NCI-H526 treated with DMSO at 0.1 percent for 48 hours (cell line): Measurements from ENCODE around the gene SAYSD1.

Experiments
- DNase-seq: peaks from one replicate; lab custom pipeline; 2025; lab: John Stamatoyannopoulos, UW

The SAYSD1 gene

DNA sequence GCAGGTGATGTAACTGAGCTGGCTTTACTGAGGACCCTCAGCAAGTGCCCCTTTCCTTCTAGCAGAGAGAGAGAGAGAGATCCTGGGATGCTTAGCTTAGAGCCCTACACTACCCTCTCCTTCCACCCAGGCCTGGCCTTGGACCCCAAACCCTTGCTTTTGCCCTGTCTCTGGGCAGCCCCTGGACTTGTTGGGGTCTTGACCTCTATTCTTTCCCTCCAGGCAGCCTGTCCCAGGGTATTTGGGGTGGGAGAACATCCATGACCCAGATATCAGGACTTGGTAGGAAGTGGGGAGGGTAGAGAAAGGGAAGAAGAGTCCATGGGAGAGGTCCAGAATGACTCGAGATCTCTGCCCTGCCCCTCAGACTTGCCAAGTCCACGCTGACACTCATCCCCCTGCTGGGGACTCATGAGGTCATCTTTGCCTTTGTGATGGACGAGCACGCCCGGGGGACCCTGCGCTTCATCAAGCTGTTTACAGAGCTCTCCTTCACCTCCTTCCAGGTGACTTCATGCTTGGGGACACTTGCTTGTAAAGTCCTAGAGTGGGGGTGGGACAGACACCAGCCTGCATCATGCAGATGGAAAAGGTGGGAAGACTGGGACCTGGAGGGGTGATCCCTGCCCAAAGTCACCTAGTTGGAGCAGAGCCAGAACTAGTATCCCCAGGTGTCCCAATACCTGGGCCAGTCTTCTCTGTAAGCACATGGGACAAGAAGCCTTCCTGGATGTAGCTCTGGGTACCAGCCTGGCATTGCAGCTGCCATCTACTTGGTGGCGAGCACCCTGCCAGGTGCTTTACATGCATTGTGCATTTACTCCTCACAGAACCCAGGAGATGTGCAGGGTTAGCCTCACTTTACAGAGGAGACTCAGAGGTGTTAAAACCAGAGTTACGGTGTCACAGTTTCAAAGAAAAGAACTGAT, 35.5 kb downstream of the SAYSD1 start:
- no peak for DNase-seq

DNA sequence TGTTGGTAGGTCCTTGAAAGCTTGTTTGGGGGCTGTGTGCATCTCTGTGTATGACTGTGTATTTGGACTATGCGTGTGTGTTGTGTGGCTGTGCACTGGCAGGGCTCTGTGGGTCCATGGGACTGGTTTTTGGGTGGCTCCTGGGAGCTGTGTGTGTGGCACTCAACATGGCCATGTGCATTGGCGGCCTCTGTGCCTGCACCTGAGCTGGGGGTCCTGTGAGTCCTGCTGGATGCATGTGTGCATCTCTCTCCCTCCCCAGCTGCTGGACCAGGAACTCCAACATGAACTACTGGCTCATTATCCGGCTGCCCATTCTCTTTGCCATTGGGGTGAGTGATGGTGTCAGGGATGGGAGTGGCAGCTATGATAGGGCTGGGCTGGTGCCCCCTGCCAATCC, 36.3 kb downstream of the SAYSD1 start:
- no peak for DNase-seq

- DNase-seq: no peak
These were observed 36.9 kb downstream of the SAYSD1 start for GRCh38 chr6:39077882-39078594.

- no peak for DNase-seq
These were observed 38.1 kb downstream of the SAYSD1 start for GRCh38 chr6:39076623-39077535.

GRCh38 chr6:39075807-39076622, 39.0 kb downstream of the SAYSD1 start:
- DNase-seq: no peak

DNA sequence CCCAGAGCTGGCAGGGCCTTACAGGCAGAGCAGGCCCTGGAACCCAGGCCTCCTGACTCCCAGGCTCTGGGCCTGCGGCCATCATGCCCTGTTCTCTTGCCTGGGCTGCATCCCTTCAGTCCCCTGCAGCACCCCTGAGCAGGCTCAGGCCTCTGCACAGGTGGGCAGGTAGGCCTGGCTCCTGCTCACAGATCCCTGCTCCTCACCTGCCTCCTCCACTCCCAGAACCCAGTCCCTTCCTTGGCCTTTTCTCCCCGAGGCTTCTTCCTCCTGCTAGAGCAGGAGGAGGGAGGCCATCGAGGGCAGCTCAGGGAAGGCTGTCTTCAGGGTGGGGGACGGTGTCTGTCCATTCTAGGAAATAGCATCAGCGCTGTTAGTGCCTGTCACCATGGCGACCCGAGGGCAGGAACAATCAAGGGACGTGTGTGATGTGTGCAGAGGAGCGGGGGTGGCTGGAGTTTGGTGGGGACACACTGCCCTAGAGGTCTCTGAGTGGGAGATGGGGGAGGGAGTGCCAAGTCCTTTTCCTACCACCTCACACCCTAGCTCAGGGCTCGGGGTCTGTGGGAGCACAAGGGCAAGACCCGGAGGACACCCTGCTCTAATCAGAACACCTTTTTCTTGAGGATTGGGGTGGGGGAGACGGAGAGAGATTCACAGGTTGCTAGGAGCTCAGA, 39.8 kb downstream of the SAYSD1 start:
- no peak for DNase-seq

- DNase-seq: no peak
These were observed 40.5 kb downstream of the SAYSD1 start for GRCh38 chr6:39074486-39074885.

DNA sequence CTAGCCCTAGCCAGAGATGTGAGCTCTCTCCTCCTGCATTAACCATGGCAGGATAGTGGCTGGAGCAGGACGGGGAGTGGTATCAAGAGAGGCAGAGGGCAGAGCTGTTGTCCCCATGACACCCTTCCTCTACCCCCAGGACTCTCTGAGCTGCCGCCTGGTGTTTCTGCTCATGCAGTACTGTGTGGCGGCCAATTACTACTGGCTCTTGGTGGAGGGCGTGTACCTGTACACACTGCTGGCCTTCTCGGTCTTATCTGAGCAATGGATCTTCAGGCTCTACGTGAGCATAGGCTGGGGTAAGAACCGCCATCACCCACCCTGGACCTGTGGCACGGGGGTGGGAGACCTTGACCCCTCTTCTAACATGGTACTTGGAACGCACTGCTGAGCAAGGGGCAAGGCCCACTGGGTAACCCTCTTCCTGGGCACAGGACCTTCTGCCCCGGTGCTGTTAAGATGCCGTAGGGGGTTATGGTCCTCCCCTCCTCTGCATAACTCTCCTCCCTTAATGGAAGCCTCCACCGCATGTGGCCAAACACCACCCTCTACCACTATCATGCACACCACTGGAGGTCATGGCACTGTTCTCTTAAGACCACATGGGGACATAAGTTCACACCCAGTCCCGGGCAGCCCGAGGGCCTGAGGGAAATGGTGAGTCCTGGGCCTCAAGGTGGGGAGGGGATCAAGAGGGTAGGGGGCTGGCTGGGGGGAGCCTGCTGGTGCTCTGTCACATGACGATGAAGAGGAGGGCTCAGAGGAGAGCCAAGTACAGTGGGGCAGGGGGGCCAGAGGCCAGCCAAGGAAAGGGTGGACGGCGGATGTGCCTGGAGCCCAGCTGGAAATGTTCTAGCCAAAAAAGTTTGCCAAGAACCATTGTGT, 41.3 kb downstream of the SAYSD1 start:
- DNase-seq: no peak

GRCh38 chr6:39072830-39073229, 42.2 kb downstream of the SAYSD1 start:
- no peak for DNase-seq

DNA sequence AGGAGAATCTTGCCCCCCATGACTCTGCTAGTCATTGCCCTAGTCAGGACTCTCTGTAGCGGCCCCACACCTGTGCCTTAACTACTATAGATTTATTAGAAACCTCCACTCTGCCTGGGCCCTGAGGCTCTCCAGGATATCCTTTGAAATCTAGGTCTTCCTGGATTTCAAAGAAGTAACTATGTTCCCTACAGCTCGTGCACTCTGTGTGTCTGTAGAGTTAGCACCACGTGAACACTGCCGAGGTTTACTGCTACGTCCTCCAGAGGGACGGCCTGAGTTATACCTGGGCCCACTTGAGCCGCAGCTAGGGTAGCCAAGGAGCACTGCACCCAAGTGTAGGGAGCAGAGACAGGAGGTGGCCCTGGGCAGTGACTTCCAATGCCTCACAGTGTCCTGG, 46.6 kb downstream of the SAYSD1 start:
- DNase-seq: no peak

GRCh38 chr6:39065561-39065960, 49.4 kb downstream of the SAYSD1 start:
- no peak for DNase-seq

- DNase-seq: no peak
These were observed 51.5 kb downstream of the SAYSD1 start for GRCh38 chr6:39063526-39063925.

GRCh38 chr6:39062014-39062740, 52.8 kb downstream of the SAYSD1 start:
- no peak for DNase-seq

DNA sequence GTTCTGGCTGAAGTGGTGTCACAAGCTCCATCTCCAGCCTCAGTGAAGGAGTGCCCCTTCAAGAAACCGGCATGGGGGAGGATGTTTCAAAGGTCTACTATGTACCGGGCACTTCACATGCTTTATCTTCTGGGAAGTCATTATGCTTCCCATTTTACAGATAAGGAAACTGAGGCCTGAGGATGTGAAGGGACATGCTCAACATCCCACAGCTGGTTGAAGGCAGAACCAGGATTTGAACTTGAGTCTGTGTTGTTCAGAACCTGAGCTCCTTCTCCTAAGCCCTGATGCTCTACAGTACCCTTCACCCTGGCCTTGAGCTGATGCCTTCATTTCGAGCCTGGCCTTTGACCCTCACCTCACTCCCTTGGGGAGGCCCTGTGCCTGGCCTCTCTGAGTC, 53.4 kb downstream of the SAYSD1 start:
- no peak for DNase-seq

DNA sequence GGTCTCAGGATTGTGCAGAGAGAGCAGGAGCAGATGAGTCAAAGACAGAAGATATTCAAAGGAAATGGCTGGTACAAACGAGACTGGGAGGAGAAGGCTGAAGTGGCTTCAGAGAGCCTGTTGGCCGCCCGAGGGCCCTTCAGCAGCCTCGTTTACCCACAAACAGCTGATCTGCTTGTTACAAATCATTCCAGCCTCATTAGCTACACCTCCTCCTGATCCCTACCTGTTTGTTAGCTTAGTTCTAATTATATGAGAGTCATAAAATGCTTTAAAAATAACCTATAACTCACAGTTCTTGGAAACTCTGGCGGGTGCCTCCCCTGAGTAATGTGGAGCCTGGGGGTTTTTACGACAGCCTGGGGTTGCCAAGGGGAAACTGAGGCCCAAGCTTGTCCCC, 53.8 kb downstream of the SAYSD1 start:
- DNase-seq: no peak

GRCh38 chr6:39060467-39061160, 54.4 kb downstream of the SAYSD1 start:
- DNase-seq: no peak

- DNase-seq: no peak
These were observed 55.3 kb downstream of the SAYSD1 start for GRCh38 chr6:39059496-39060310.
